A549 (cell line): ENCODE results near the gene XPO4. TPM values are rescaled to one million over a fixed set of nuclear protein-coding genes. Genes with fewer than 3 reads are reported as not detected.

Experiments
- ATAC-seq, 2 experiments: fragments of 200-7000 bp in 1 of 2; fragments of >200 bp in 1 of 2; cut with Nextera tagmentation in 1 of 2; cut with Tn5 transposase in 1 of 2; 3 replicates each; pipeline versions ENCODE4 v1.8.0 to v1.9.1; 2018 to 2020; ENCODE audit warnings: mild to moderate bottlenecking in 1 of 2, moderate library complexity in 1 of 2
- CTCF ChIA-PET: fragments of 300-600 bp; sonication (Branson Sonifier 250); formaldehyde crosslinking; extraction: SDS; loops from one replicate; lab custom pipeline; 2021; ENCODE audit warnings: antibody characterized with exemption, inconsistent platforms; lab: Yijun Ruan, JAX
- POLR2A ChIA-PET: fragments of 350-600 bp; formaldehyde crosslinking; extraction: SDS; loops from one replicate; lab custom pipeline; 2021; ENCODE audit warnings: antibody characterized with exemption, inconsistent platforms; lab: Yijun Ruan, JAX
- DNase-seq, 2 experiments: peaks; one replicate each; pipeline versions ENCODE4 v3.0.0 to v3.0.0-alpha.2; 2011 to 2016; ENCODE audit warnings: low read depth in 1 of 2, low spot score in 1 of 2
- FAIRE-seq: peaks from 2 replicates; lab custom pipeline; 2011; peaks lifted over from hg19 to GRCh38; lab: Jason Lieb, UNC
- H3K27ac ChIP-seq, 2 experiments: fragments of >200 bp; sonication (Bioruptor Twin); formaldehyde crosslinking; 3 replicates each; pipeline ENCODE4 v1.5.1; 2016 to 2017
- H3K4me1 ChIP-seq: fragments of >200 bp; sonication (Bioruptor Twin); formaldehyde crosslinking; 3 replicates; pipeline ENCODE4 v1.6.1; 2016
- H3K4me2 ChIP-seq: fragments of >200 bp; sonication (Bioruptor Twin); formaldehyde crosslinking; 3 replicates; pipeline ENCODE4 v1.6.1; 2016
- H3K4me3 ChIP-seq: fragments of >200 bp; sonication (Bioruptor Twin); formaldehyde crosslinking; 3 replicates; pipeline ENCODE4 v1.5.1; 2016
- H3K9me3 ChIP-seq: fragments of >200 bp; sonication (Bioruptor Twin); formaldehyde crosslinking; 3 replicates; pipeline ENCODE4 v1.6.1; 2016
- BHLHE40 ChIP-seq: IDR thresholded peaks from 2 replicates; pipeline ENCODE4 v1.6.1; 2012; ENCODE audit warnings: low read depth, low read length, inconsistent platforms
- CBX2 ChIP-seq: fragments of 200-600 bp; sonication (generic); IDR thresholded peaks from 2 replicates; pipeline ENCODE4 v1.6.1; 2016; ENCODE audit warnings: low read depth, mild to moderate bottlenecking, borderline replicate concordance
- CEBPB ChIP-seq, 2 experiments: fragments of >200 bp in 1 of 2; sonication (Bioruptor Twin) in 1 of 2; formaldehyde crosslinking in 1 of 2; IDR thresholded peaks; 2 replicates each; pipeline ENCODE4 v1.6.1; 2012 to 2016
- CHD2 ChIP-seq: fragments of 150-350 bp; IDR thresholded peaks from 2 replicates; pipeline ENCODE4 v1.6.1; 2014; ENCODE audit warnings: low read length; ENCODE audit not compliant: partially characterized antibody
- EHF ChIP-seq: fragments of 250-450 bp; sonication (Bioruptor Pico); IDR thresholded peaks from 2 replicates; pipeline ENCODE4 v1.5.0; 2020; ENCODE audit warnings: mild to moderate bottlenecking
- ESRRA ChIP-seq: fragments of 150-350 bp; IDR thresholded peaks from 2 replicates; pipeline ENCODE4 v1.6.1; 2014; ENCODE audit warnings: mild to moderate bottlenecking, low read length, borderline replicate concordance
- FOSB ChIP-seq: fragments of 250-450 bp; sonication (Bioruptor Pico); IDR thresholded peaks from 2 replicates; pipeline ENCODE4 v1.5.0; 2020; ENCODE audit warnings: mild to moderate bottlenecking, moderate library complexity
- HDAC2 ChIP-seq: fragments of 200-600 bp; sonication (generic); IDR thresholded peaks from 2 replicates; pipeline ENCODE4 v1.6.1; 2016
- JUN ChIP-seq, 2 experiments: fragments of >200 bp; sonication (Bioruptor Twin); formaldehyde crosslinking; IDR thresholded peaks; 2 replicates in 1 of 2; 3 replicates in 1 of 2; pipeline ENCODE4 v1.6.1; 2016 to 2017
- MAZ ChIP-seq: fragments of 150-350 bp; IDR thresholded peaks from 2 replicates; pipeline ENCODE4 v1.6.1; 2014; ENCODE audit warnings: antibody characterized with exemption, low read depth, low read length, borderline replicate concordance
- NPAS2 ChIP-seq: fragments of 250-450 bp; sonication (Bioruptor Pico); IDR thresholded peaks from 2 replicates; pipeline ENCODE4 v1.8.0; 2022; ENCODE audit warnings: mild to moderate bottlenecking, moderate library complexity, borderline replicate concordance
- NR3C1 ChIP-seq: fragments of >200 bp; sonication (Bioruptor Twin); formaldehyde crosslinking; IDR thresholded peaks from 3 replicates; pipeline ENCODE4 v1.6.1; 2017
- RAD21 ChIP-seq, 2 experiments: fragments of >200 bp in 1 of 2; sonication (Bioruptor Twin) in 1 of 2; formaldehyde crosslinking in 1 of 2; IDR thresholded peaks in 1 of 2; conservative IDR thresholded peaks in 1 of 2; 2 replicates in 1 of 2; 3 replicates in 1 of 2; pipeline ENCODE4 v1.6.1; 2012 to 2018; ENCODE audit warnings: inconsistent platforms in 1 of 2
- SMC3 ChIP-seq: fragments of >200 bp; sonication (Bioruptor Twin); formaldehyde crosslinking; IDR thresholded peaks from 3 replicates; pipeline ENCODE4 v1.6.1; 2018; ENCODE audit warnings: inconsistent platforms
- SREBF2 ChIP-seq: fragments of 450-650 bp; IDR thresholded peaks from 2 replicates; pipeline ENCODE4 v1.6.1; 2014; ENCODE audit warnings: mild to moderate bottlenecking, moderate library complexity
- ZC3H11A ChIP-seq: fragments of 450-650 bp; IDR thresholded peaks from 2 replicates; pipeline ENCODE4 v1.6.1; 2014; ENCODE audit warnings: antibody characterized with exemption, mild to moderate bottlenecking
- ZSCAN20 ChIP-seq: fragments of 250-450 bp; sonication (Bioruptor Pico); IDR thresholded peaks from 2 replicates; pipeline ENCODE4 v1.8.0; 2022; ENCODE audit warnings: mild to moderate bottlenecking, moderate library complexity
- WGBS: methylation state at CpG from one replicate; pipeline ENCODE4 v1.1.6; 2017; ENCODE audit errors: missing lambda C conversion rate; 5-methylcytosine and 5-hydroxymethylcytosine counted together
- polyA plus RNA-seq, 4 experiments: library from polyadenylated mRNA; depleted of rRNA in 3 of 4; stranded (reverse); fragments of >200 nt; fragmentation: RNase III in 1 of 4; extraction: RNeasy Plus Mini Kit Qiagen cat#74134 plus additional on column Dnase treatment in 1 of 4; gene quantifications; 2 replicates in 3 of 4; 3 replicates in 1 of 4; pipeline ENCODE4 v1.2.3, GENCODE V29; 2011 to 2017
- TF ChIP-seq, protein P1 (sequence below): fragments of >200 bp; sonication (Bioruptor Twin); formaldehyde crosslinking; IDR thresholded peaks from 3 replicates; pipeline ENCODE4 v1.6.1; 2016
- TF ChIP-seq, protein P2 (sequence below): fragments of 250-450 bp; sonication (Bioruptor Pico); IDR thresholded peaks from 2 replicates; pipeline ENCODE4 v1.5.0; 2021; ENCODE audit warnings: mild to moderate bottlenecking, moderate library complexity, borderline replicate concordance
- TF ChIP-seq, protein P3 (sequence below): IDR thresholded peaks from 2 replicates; pipeline ENCODE4 v1.6.1; 2012; ENCODE audit warnings: low read depth, borderline replicate concordance
- TF ChIP-seq, protein P4 (sequence below): fragments of 450-650 bp; IDR thresholded peaks from 2 replicates; pipeline ENCODE4 v1.6.1; 2014; ENCODE audit warnings: antibody characterized with exemption
- TF ChIP-seq, protein P5 (sequence below): IDR thresholded peaks from 2 replicates; pipeline ENCODE4 v1.6.1; 2012
- TF ChIP-seq, protein P6 (sequence below): fragments of 250-450 bp; sonication (Bioruptor Pico); IDR thresholded peaks from 2 replicates; pipeline ENCODE4 v1.5.0; 2020; ENCODE audit warnings: low read depth, mild to moderate bottlenecking, moderate library complexity

The XPO4 gene
- polyA plus RNA-seq, 2 of the 4 experiments (the other 2 are of a cell fraction) = 7.3 to 16.6 TPM

DNA sequence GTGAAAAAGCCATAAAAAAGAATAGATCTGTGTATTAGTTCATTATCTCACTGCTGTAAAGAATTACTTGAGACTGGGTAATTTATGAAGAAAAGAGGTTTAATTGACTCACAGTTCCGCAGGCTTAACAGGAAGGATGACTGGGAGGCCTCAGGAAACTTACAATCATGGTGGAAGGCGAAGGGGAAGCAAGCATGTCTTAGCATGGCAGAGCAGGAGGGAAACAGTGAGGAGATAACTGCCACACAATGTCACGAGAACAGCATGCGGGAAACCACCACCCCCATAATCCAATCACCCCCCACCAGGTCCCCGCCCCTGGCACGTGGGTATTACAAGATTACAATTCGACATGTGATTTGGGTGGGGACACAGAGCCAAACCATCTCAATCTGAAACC lies 89.7 kb downstream of the XPO4 start:
- ChIA-PET POLR2A (no interaction called here), CTCF (no interaction called here)
- Histone ChIP-seq H3K4me1 (peaks cover 38% of the 10 kb centered on the region), H3K27ac (no peak overlapping the region), H3K9me3 (no peaks in the 10 kb centered on the region), H3K4me3 (no peak overlapping the region), H3K4me2 (no peak overlapping the region)
- DNase-seq (no peak), ATAC-seq (no peak), FAIRE-seq (no peak)
- TF ChIP-seq JUN (IDR thresholded peaks at IDR 0.05) (no peak), CBX2 (no peak), CEBPB (IDR thresholded peaks at IDR 0.05) (no peak), SMC3 (no peak), HDAC2 (no peak), RAD21 (conservative IDR thresholded peaks at IDR 0.05 in 1 of 2, IDR thresholded peaks at IDR 0.05 in 1 of 2) (no peak), NR3C1 (no peak), BHLHE40 (no peak), FOSB (CRISPR knock-in tag) (no peak), ZSCAN20 (CRISPR knock-in tag) (no peak), MAZ (no peak), NPAS2 (CRISPR knock-in tag) (no peak), SREBF2 (no peak), ZC3H11A (no peak)
- TF ChIP-seq, protein P1, sequence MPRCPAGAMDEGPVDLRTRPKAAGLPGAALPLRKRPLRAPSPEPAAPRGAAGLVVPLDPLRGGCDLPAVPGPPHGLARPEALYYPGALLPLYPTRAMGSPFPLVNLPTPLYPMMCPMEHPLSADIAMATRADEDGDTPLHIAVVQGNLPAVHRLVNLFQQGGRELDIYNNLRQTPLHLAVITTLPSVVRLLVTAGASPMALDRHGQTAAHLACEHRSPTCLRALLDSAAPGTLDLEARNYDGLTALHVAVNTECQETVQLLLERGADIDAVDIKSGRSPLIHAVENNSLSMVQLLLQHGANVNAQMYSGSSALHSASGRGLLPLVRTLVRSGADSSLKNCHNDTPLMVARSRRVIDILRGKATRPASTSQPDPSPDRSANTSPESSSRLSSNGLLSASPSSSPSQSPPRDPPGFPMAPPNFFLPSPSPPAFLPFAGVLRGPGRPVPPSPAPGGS = no peak
- TF ChIP-seq, protein P2, sequence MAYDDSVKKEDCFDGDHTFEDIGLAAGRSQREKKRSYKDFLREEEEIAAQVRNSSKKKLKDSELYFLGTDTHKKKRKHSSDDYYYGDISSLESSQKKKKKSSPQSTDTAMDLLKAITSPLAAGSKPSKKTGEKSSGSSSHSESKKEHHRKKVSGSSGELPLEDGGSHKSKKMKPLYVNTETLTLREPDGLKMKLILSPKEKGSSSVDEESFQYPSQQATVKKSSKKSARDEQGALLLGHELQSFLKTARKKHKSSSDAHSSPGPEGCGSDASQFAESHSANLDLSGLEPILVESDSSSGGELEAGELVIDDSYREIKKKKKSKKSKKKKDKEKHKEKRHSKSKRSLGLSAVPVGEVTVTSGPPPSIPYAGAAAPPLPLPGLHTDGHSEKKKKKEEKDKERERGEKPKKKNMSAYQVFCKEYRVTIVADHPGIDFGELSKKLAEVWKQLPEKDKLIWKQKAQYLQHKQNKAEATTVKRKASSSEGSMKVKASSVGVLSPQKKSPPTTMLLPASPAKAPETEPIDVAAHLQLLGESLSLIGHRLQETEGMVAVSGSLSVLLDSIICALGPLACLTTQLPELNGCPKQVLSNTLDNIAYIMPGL (CRISPR knock-in tag) = no peak
- TF ChIP-seq, protein P3, sequence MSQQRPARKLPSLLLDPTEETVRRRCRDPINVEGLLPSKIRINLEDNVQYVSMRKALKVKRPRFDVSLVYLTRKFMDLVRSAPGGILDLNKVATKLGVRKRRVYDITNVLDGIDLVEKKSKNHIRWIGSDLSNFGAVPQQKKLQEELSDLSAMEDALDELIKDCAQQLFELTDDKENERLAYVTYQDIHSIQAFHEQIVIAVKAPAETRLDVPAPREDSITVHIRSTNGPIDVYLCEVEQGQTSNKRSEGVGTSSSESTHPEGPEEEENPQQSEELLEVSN = no peak
- TF ChIP-seq, protein P4, sequence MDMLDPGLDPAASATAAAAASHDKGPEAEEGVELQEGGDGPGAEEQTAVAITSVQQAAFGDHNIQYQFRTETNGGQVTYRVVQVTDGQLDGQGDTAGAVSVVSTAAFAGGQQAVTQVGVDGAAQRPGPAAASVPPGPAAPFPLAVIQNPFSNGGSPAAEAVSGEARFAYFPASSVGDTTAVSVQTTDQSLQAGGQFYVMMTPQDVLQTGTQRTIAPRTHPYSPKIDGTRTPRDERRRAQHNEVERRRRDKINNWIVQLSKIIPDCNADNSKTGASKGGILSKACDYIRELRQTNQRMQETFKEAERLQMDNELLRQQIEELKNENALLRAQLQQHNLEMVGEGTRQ = no peak
- 82% methylated on average over 5 of the region's 7 CpGs for WGBS

DNA sequence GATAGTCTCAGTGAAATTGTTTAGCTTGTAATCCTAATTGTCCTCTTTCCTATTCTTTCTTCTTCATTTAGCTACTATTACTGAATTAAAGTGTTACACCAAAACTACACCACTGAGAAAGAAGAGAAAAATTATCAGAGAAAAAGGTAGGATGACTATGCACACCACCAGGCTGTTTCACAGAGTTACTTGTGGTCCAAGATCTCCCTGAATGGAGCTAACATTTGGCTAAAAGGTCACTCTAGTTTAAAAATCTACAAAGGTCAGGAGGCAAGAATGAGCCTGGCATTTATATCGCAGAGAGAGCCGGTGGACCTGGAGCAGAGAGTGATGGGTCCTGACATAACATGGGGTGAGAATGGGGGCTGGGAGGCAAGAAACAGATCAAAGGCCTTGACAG lies 91.7 kb downstream of the XPO4 start:
- H3K27ac ChIP-seq = no peak overlapping the region
- no peak overlapping the region for H3K4me3 ChIP-seq
- H3K4me2 ChIP-seq = no peak overlapping the region
- ATAC-seq = no peak
- WGBS = 67% methylated on average over 2 of the region's 2 CpGs
- no peaks in the 10 kb centered on the region for H3K9me3 ChIP-seq
- ChIA-PET POLR2A (no interaction called here), CTCF (no interaction called here)
- no peak for DNase-seq
- H3K4me1 ChIP-seq = peaks cover 29% of the 10 kb centered on the region
- no peak for TF ChIP-seq FOSB (CRISPR knock-in tag)
- TF ChIP-seq, protein P1 = no peak
- TF ChIP-seq, protein P5, sequence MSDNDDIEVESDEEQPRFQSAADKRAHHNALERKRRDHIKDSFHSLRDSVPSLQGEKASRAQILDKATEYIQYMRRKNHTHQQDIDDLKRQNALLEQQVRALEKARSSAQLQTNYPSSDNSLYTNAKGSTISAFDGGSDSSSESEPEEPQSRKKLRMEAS = no peak
- TF ChIP-seq EHF = no peak
- TF ChIP-seq ESRRA = no peak
- TF ChIP-seq, protein P6, sequence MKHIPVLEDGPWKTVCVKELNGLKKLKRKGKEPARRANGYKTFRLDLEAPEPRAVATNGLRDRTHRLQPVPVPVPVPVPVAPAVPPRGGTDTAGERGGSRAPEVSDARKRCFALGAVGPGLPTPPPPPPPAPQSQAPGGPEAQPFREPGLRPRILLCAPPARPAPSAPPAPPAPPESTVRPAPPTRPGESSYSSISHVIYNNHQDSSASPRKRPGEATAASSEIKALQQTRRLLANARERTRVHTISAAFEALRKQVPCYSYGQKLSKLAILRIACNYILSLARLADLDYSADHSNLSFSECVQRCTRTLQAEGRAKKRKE (CRISPR knock-in tag) = no peak
- TF ChIP-seq CHD2 = no peak
- TF ChIP-seq CBX2 = no peak
- no peak for FAIRE-seq
